Tibial nerve (tissue), 4 donors: Measurements from ENCODE around the gene TGOLN2. TPM values are rescaled to one million over a fixed set of nuclear protein-coding genes. Genes with fewer than 3 reads are reported as not detected.
"Not testable (repeated sequence)": the region's sequence is repeated elsewhere in the genome, so short reads cannot be mapped to it uniquely, and the experiment has no call there.

Experiments used
- DNase-seq, 2 donors: peaks; one replicate each; pipeline ENCODE4 v3.0.0-alpha.2; 2019; ENCODE audit warnings: low spot score in 2 of 2
- H3K27ac ChIP-seq, 4 donors: fragments of 200-600 bp; sonication (generic) in 3 of 4; one replicate each; pipeline ENCODE4 v1.5.1; 2017 to 2019; ENCODE audit warnings: mild to moderate bottlenecking in 1 of 4
- H3K27me3 ChIP-seq, 2 donors: fragments of 200-600 bp; sonication (generic) in 1 of 2; one replicate each; pipeline versions ENCODE4 v1.5.1 to v1.6.0; 2017 to 2019
- H3K36me3 ChIP-seq, 3 donors: fragments of 200-600 bp; sonication (generic); one replicate each; pipeline ENCODE4 v1.5.1; 2018 to 2019
- H3K4me1 ChIP-seq, 4 donors: fragments of 200-600 bp; sonication (generic) in 3 of 4; one replicate each; pipeline ENCODE4 v1.5.1; 2017 to 2019
- H3K4me3 ChIP-seq, 4 donors: fragments of 200-600 bp; sonication (generic) in 3 of 4; one replicate each; pipeline ENCODE4 v1.5.1; 2017 to 2019; ENCODE audit warnings: mild to moderate bottlenecking in 1 of 4, moderate library complexity in 1 of 4
- H3K9me3 ChIP-seq, 4 donors: fragments of 200-600 bp; sonication (generic) in 3 of 4; one replicate each; pipeline ENCODE4 v1.5.1; 2017 to 2019
- EP300 ChIP-seq, 2 donors: sonication (generic); formaldehyde crosslinking; IDR thresholded peaks; one replicate each; pipeline ENCODE4 v1.6.1; 2017; ENCODE audit warnings: antibody characterized with exemption in 2 of 2, mild to moderate bottlenecking in 1 of 2
- POLR2A ChIP-seq, 2 donors: fragments of 450-650 bp; IDR thresholded peaks; one replicate each; pipeline ENCODE4 v1.6.1; 2017; ENCODE audit warnings: antibody characterized with exemption in 2 of 2, mild to moderate bottlenecking in 2 of 2, moderate library complexity in 2 of 2
- WGBS, 2 donors: methylation state at CpG; one replicate each; pipeline ENCODE4 v1.1.5; 2018; 5-methylcytosine and 5-hydroxymethylcytosine counted together
- total RNA-seq, 4 donors: library from RNA; depleted of rRNA; stranded (reverse); fragments of >200 nt; gene quantifications; one replicate each; pipeline ENCODE4 v1.1.0, GENCODE V29; 2016
- TF ChIP-seq, protein P1 (sequence below), 5 experiments: fragments of 200-600 bp in 3 of 5; fragments of 450-650 bp in 2 of 5; sonication (generic) in 3 of 5; IDR thresholded peaks; one replicate each; pipeline ENCODE4 v1.5.1; 2016 to 2019; ENCODE audit warnings: antibody characterized with exemption in 5 of 5, mild to moderate bottlenecking in 3 of 5, moderate library complexity in 2 of 5

TGOLN2 gene
- total RNA-seq, 4 donors from 2014 or later, result 96.9 to 128 (median 109) TPM

DNA sequence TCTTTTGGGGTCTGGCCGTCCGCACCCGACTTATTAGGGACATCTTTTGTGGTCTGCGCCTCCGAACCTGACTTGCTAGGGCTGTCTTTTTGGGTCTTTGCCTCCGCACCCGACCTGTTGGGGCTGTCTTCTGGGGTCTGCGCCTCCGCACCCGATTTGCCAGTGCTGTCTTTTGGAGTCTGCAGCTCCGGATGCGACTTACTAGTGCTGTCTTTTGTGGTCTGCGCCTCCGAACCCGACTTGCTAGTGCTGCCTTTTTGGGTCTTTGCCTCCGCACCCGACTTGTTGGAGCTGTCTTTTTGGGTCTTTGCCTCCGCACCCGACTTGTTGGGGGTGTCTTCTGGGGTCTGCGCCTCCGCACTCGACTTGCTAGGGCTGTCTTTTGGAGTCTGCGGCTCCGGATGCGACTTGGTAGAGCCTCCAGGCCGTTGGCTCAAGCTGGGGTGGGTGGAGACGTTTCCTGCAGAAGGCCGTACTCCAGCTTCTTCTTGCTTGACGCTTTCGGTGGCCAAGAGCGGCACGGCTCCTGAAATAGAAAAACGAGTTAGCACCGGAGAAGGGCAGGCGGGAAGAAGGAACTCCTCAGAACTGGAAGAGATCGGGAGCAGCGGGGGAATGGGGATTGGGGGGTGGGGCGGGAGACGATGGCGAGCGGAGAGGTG, 498 bp downstream of the TGOLN2 start:
- H3K36me3 ChIP-seq, result peaks cover under 1 to 34% (median 22%) of the 10 kb centered on the region in 3 donors
- TF ChIP-seq POLR2A (IDR thresholded peaks at IDR 0.05) (no peak), EP300 (IDR thresholded peaks at IDR 0.05) (no peak)
- TF ChIP-seq, protein P1, sequence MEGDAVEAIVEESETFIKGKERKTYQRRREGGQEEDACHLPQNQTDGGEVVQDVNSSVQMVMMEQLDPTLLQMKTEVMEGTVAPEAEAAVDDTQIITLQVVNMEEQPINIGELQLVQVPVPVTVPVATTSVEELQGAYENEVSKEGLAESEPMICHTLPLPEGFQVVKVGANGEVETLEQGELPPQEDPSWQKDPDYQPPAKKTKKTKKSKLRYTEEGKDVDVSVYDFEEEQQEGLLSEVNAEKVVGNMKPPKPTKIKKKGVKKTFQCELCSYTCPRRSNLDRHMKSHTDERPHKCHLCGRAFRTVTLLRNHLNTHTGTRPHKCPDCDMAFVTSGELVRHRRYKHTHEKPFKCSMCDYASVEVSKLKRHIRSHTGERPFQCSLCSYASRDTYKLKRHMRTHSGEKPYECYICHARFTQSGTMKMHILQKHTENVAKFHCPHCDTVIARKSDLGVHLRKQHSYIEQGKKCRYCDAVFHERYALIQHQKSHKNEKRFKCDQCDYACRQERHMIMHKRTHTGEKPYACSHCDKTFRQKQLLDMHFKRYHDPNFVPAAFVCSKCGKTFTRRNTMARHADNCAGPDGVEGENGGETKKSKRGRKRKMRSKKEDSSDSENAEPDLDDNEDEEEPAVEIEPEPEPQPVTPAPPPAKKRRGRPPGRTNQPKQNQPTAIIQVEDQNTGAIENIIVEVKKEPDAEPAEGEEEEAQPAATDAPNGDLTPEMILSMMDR (IDR thresholded peaks at IDR 0.05), result no peak
- DNase-seq, result peak in 1 of 2 donors; percentile 30
- H3K27ac ChIP-seq, result peak overlapping the region; percentile 90 to 97 (median 93)
- WGBS, 2 donors, result 3 to 5% methylated on average over 41 of the region's 41 CpGs
- H3K27me3 ChIP-seq, result no peaks in the 10 kb centered on the region
- no peaks in the 10 kb centered on the region for H3K9me3 ChIP-seq
- H3K4me1 ChIP-seq, result peaks cover 0 to 53% (median 28%) of the 10 kb centered on the region in 4 donors
- H3K4me3 ChIP-seq, result peak overlapping the region; percentile 67 to 79 (median 73)

DNA sequence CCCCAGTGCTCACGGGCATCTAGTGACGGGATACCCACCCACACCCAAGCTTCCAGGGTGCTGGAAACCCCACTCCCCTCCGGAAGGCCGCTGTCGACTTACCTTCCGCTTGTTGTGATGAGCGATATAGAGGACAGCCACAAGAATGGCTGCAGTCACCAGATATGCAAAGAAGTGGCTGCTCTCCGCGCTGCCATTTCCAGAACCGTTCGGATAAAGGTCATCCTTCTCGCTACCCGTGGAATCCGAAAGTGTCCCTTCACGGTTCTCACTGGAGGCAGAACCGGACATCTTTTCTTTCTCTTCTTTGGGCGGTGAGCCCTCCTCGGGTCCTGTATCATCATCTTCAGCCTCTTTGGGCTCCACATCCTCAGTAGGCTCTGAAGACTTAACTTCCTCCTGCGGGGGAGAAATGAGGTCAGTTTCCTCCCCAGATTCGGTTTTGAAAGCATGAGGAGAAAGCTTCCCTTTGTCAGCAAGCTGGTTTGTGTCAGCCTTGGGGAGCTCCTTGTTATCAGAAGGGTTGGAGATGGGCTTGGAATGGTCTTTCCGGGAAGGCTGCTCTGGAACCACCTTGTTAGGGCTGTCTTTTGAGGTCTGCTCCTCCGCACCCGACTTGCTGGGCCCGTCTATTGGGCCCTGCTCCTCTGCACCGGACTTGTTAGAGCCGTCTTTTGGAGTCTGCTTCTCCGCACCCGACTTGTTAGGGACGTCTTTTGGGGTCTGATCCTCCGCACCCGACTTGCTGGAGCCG, 1.2 kb downstream of the TGOLN2 start:
- 19 to 32% methylated on average over 27 to 32 of the region's 32 CpGs for WGBS, 2 donors
- H3K4me3 ChIP-seq, result peak overlapping the region; percentile 67 to 79 (median 73)
- DNase-seq, result no peak
- no peaks in the 10 kb centered on the region for H3K27me3 ChIP-seq
- H3K36me3 ChIP-seq, result peaks cover 7 to 41% (median 27%) of the 10 kb centered on the region in 3 donors
- peaks cover 0 to 60% (median 28%) of the 10 kb centered on the region in 4 donors for H3K4me1 ChIP-seq
- peak overlapping the region in 3 of 4 donors; percentile 92 to 97 (median 94) for H3K27ac ChIP-seq
- TF ChIP-seq, protein P1 (IDR thresholded peaks at IDR 0.05), result no peak
- TF ChIP-seq POLR2A (IDR thresholded peaks at IDR 0.05), result no peak
- peak in 1 of 2 donors; percentile 21 for TF ChIP-seq EP300 (IDR thresholded peaks at IDR 0.05)
- H3K9me3 ChIP-seq, result no peaks in the 10 kb centered on the region

DNA sequence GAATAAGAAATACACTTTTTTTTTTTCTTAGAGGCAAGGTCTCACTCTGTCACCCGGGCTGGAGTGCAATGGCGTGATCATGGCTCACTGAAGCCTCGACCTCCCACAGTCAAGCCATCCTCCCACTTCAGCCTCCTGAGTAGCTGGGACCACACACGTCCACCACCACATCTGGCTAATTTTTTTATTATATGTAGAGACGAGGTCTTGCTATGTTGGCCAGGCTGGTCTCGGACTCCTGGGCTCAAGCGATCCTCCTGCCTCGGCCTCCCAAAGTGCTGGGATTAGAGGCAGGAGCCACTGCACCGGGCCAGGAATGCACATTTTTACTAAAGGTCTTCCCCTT, 2.4 kb downstream of the TGOLN2 start:
- no peak for TF ChIP-seq POLR2A (IDR thresholded peaks at IDR 0.05)
- TF ChIP-seq EP300 (IDR thresholded peaks at IDR 0.05), result no peak
- H3K27ac ChIP-seq, result no peak overlapping the region
- H3K4me1 ChIP-seq, result peaks cover 0 to 72% (median 28%) of the 10 kb centered on the region in 4 donors
- H3K4me3 ChIP-seq, result peak overlapping the region; percentile 2 to 79 (median 73)
- no peaks in the 10 kb centered on the region for H3K27me3 ChIP-seq
- WGBS, 2 donors, result 59 to 69% methylated on average over 9 of the region's 9 CpGs
- DNase-seq, result no peak
- H3K36me3 ChIP-seq, result peaks cover 7 to 52% (median 27%) of the 10 kb centered on the region in 3 donors
- no peaks in the 10 kb centered on the region for H3K9me3 ChIP-seq

DNA sequence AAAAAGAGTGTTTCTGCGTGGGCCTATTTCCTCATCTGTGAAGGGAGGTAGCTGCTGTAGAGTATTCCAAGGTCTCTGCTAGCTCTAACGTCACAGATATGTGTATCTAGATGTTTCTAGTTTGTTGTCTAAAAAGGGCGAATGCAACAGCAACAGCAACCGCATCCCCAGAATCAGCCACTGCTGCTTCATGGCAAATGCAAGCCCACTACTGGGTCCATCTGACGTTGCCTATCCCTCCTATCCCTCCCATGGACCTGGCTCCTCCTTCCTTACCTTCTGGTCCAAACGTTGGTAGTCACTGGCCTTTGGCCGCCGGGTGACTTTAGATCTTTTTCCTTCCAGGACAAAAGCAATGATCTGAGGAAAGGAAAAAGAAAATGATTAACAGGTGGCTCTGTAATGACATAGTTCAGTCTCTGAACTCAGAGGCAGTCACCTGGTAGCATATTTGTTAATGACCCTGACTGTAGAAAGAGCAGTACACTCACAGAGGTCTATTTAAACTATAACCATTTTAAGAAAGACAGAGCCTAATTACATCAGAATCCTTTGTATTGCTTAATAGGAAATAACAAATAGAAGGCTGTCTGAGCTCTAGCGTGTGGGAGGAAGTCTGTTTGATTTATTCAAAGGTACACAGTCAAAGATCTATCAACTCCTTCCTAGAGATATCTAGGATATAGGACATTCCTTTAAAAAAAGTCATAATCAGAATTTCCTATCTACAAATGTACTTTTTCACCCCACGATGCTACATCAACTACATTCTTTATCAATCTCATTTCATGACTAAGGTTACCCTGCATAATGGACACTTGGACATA, 2.9 kb downstream of the TGOLN2 start:
- Histone ChIP-seq H3K4me3 (peak overlapping the region in 2 of 4 donors; percentile 70 to 79), H3K36me3 (peaks cover 7 to 58% (median 27%) of the 10 kb centered on the region in 3 donors), H3K27ac (no peak overlapping the region), H3K27me3 (no peaks in the 10 kb centered on the region), H3K4me1 (peaks cover 0 to 78% (median 28%) of the 10 kb centered on the region in 4 donors), H3K9me3 (no peaks in the 10 kb centered on the region)
- 58 to 59% methylated on average over 10 of the region's 10 CpGs for whole genome bisulfite sequencing, 2 donors
- no peak for DNase-seq
- TF ChIP-seq, protein P1 (IDR thresholded peaks at IDR 0.05), result no peak
- no peak for TF ChIP-seq POLR2A (IDR thresholded peaks at IDR 0.05)
- no peak for TF ChIP-seq EP300 (IDR thresholded peaks at IDR 0.05)

DNA sequence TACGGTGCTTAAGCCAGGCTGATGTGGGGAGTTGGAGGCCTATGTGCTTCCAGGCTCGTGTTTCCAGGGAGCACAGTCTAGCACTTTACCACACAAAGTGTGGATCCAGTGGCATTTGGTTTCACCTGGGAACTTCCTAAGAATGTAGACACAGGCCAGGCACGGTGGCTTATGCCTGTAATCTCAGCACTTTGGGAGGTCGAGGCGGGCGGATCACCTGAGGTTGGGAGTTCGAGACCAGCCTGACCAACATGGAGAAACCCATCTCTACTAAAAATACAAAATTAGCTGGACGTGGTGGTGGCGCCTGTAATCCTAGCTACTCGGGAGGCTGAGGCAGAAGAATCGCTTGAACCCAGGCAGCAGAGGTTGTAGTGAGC, 3.8 kb downstream of the TGOLN2 start:
- H3K27ac ChIP-seq, result not testable (repeated sequence)

More for the DNA sequence above, 3.8 kb downstream of the TGOLN2 start:
- Histone ChIP-seq H3K36me3 (peaks cover 7 to 64% (median 31%) of the 10 kb centered on the region in 3 donors), H3K4me1 (peaks cover 0 to 79% (median 28%) of the 10 kb centered on the region in 4 donors)
- H3K4me3 ChIP-seq, H3K27me3 ChIP-seq, H3K9me3 ChIP-seq, DNase-seq: not testable (repeated sequence)
- 87 to 95% methylated on average over 11 of the region's 11 CpGs for WGBS, 2 donors
